HG02884 (cell line): Measurements from ENCODE around the gene COL4A1.

Experiments used
- ATAC-seq: cut with Tn5 transposase; IDR thresholded peaks from one replicate; pipeline ENCODE4 v1.9.1; 2021; ENCODE audit warnings: mild to moderate bottlenecking, moderate library complexity; ENCODE audit not compliant: unreplicated experiment

COL4A1 gene

GRCh38 chr13:110261166-110262081 lies 45.5 kb downstream of the COL4A1 start:
- no peak for ATAC-seq

GRCh38 chr13:110259651-110260050 lies 47.3 kb downstream of the COL4A1 start:
- no peak for ATAC-seq

DNA sequence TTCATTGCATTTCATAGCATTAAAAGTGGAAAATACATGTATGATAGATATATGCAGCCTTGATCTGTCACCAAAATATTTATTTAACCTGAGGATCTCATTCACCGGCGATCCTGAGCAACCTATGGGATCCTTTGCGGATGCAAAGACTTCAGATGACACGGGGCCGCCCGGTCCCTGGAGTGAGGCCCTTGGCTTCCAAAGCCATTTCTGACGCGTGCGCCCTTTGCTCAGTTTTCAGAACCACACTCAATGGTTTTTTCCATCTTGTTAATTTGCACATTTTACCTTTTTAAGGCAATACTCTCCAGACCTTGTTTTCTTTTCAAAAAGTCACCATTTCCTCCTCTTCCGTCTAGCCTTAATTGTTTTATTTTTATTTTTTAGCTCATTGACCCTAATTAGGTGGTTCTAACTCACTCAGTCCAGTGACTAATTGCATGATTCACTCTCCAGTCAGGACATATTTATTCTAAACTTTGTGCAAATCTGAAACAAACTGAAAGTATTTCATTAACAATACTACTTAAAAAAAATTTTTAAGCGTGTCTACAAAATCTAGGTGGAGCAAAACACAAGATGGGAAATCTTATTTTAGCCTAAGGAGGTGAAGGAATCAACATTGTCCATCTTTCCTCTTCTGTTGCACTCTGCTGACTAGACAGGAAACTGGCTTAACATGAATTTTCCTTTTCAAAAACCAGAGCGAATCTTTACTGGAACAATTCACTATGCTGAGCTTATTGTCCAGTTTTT lies 47.9 kb downstream of the COL4A1 start:
- no peak for ATAC-seq

GRCh38 chr13:110257408-110257807 lies 49.5 kb downstream of the COL4A1 start:
- ATAC-seq = no peak

DNA sequence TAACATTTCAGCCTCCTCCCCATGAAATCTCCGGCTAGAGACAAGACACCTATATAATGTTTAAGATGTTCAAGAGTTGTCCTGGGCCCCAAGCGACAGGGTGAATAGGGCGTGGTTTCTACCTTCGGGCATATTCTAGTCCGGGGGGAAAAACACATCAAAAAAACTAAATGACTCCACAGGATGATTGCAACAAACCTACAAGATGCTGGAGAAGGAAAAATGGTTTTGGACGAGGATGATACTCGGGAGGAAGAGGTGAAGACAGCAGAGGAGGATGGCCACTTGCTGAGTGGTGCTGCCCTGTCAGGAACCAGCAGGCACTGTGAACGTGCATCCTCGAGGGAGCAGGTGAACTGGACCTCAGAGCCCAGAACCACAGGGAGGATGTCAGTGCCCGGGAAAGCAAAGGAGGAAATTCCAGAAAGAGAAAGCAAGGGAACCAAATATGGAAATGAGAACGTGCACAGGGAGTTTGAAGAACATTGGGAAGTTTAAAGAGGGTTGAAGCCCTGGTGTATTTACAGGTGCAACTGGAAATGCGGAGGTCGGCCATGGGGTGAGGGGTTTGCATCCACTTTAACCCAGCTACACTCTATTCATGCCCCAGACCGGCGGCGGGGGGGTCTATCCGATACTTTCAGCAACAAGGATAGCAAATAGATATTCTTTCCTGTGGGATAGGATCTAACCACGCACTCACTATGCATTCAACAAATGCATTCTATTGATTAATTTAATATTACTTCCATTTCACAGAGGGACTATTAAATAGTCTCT lies 50.6 kb downstream of the COL4A1 start:
- ATAC-seq = no peak

- no peak for ATAC-seq
Measured at GRCh38 chr13:110254751-110255553, 52.0 kb downstream of the COL4A1 start.

GRCh38 chr13:110254151-110254679 lies 52.7 kb downstream of the COL4A1 start:
- ATAC-seq = no peak

DNA sequence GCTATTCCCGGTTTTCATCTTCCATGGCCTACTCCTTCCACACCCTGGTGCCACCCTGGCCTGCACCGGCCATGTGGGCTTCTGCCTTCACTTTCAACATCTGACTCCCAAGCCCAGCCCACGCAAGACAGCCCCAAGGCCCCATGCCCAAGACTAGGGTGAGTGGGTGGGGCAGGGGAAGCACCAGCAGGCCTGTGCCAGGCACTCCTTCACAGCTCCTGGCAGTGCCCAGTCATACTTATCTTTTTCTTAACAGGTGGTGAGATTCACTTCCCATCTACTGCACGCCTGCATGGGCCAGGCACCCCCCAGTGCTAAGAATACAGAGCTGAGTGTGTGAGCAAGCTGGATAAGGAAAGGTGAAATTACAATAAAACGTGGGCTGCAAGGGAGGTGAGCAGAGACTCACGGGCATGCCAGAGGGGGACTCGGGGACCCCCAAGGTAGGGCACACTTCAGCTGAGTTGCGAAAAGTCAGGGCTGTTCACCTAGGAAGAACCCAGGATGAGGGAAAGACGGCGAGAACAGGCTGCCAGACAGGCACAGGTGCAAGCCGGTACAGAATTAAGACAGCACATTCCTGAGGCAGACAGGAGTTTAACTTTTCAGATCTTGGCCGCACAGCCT lies 55.7 kb downstream of the COL4A1 start:
- ATAC-seq = no peak

GRCh38 chr13:110250258-110250891 lies 56.6 kb downstream of the COL4A1 start:
- ATAC-seq = no peak

- no peak for ATAC-seq
Measured at GRCh38 chr13:110249326-110249725, 57.6 kb downstream of the COL4A1 start.

GRCh38 chr13:110248449-110249143 lies 58.4 kb downstream of the COL4A1 start:
- no peak for ATAC-seq

- ATAC-seq = no peak
Measured at GRCh38 chr13:110246530-110246929, 60.4 kb downstream of the COL4A1 start.

DNA sequence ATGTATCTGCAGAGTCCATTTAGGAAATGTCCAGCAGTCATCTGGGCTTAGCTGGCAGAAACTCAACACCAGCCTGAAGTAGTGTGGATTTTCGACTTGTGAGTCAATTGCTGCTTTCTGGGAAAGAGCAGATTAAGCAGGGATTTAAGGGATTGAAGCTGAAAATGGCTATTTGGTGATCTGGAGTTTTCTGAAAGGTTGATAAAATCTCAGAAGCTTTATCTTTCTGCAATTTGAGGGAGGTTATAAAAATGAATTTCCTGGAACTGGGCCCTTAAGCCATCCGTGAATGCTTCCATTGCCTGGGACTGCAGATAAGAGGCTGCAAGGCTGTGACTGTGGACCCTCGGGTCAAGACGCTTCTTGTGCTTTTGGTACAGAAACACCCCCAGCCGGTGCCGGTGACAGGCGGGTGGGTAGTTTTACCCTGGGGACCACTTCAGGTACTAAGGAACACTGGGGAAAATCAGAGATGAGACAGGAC lies 61.5 kb downstream of the COL4A1 start:
- ATAC-seq = no peak

- no peak for ATAC-seq
Measured at GRCh38 chr13:110244976-110245375, 62.0 kb downstream of the COL4A1 start.

DNA sequence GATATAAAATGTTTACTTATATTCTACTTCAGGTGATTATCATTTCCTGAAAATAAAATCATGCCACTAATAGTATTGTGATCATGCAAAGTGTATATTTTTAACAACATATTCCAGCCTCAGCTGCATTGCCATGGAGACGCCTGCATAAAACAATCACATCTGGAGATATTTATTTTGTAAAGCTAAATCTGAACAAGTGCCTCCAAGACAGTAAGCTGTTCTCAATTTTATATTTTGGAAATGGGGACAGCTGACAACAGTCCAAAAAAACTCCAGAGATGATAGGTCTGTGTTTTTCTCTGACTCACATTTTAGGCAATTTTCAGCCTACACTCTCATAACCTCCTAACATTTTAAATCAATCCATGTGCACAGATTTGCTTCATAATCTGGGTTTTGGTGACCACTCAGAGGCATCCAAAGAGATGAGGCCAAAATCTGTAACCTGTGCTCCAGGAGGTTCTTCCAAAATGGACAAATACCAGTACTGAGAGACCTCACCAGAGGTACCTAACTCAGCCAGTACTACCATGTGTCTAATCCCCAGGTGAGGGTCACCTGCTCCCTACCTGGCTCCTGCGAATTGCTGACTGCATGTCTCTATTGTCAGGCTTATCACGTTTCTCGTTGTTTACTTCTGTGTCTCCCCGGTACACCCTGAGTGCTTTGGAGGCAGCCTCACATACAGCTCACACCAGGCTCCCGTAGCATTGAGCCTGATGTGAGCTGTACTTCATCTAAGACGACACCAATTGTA lies 62.7 kb downstream of the COL4A1 start:
- ATAC-seq = no peak

DNA sequence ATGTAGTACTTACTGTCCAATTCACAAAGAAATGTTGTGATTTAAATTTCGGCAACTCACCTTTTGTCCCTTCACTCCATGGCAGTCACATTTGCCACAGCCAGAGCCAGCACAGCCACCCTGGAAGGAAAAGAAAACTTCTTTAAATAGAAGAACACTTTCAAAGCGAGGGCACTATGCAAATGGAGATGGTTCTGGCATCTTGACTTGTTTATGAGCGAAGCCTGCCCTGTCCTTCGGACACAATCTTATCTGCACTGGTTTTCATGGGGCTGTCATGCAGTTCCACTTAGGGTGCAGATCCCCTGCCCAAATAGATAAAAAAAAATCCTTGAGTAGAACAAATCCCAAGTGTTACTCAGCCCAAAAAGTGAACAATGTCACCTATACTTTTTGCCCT lies 64.3 kb downstream of the COL4A1 start:
- no peak for ATAC-seq

GRCh38 chr13:110240943-110241342 lies 66.0 kb downstream of the COL4A1 start:
- ATAC-seq = no peak

- ATAC-seq = no peak
Measured at GRCh38 chr13:110240352-110240751, 66.6 kb downstream of the COL4A1 start.
